ENCODE data around the gene SFT2D2. TPM values are rescaled to one million over a fixed set of nuclear protein-coding genes. Genes with fewer than 3 reads are reported as not detected.

Gene SFT2D2
- total RNA-seq, 1 donor: 75.1 TPM

GRCh38 chr1:168210312-168210711, 15.5 kb upstream of the SFT2D2 start:
- Histone ChIP-seq H3K27me3 (ENCODE audit: insufficient read depth, low read length) (no peaks in the 10 kb centered on the region), H3K9me3 (ENCODE audit: low read depth, low read length) (no peaks in the 10 kb centered on the region), H3K4me1 (ENCODE audit: insufficient read depth, low read length) (no peaks in the 10 kb centered on the region), H3K4me3 (ENCODE audit: low read length) (no peak overlapping the region)

GRCh38 chr1:168213349-168213748, 12.5 kb upstream of the SFT2D2 start:
- Histone ChIP-seq H3K9me3 (ENCODE audit: low read depth, low read length) (no peaks in the 10 kb centered on the region), H3K27me3 (ENCODE audit: insufficient read depth, low read length) (no peaks in the 10 kb centered on the region), H3K4me1 (ENCODE audit: insufficient read depth, low read length) (no peaks in the 10 kb centered on the region), H3K4me3 (ENCODE audit: low read length) (no peak overlapping the region)

GRCh38 chr1:168216171-168216570, 9.6 kb upstream of the SFT2D2 start:
- no peaks in the 10 kb centered on the region for H3K9me3 ChIP-seq (ENCODE audit: low read depth, low read length)
- no peaks in the 10 kb centered on the region for H3K27me3 ChIP-seq (ENCODE audit: insufficient read depth, low read length)
- no peaks in the 10 kb centered on the region for H3K4me1 ChIP-seq (ENCODE audit: insufficient read depth, low read length)
- H3K4me3 ChIP-seq (ENCODE audit: low read length): no peak overlapping the region

- no peak overlapping the region for H3K4me3 ChIP-seq (ENCODE audit: low read length)
- H3K4me1 ChIP-seq (ENCODE audit: insufficient read depth, low read length): no peaks in the 10 kb centered on the region
- no peaks in the 10 kb centered on the region for H3K27me3 ChIP-seq (ENCODE audit: insufficient read depth, low read length)
- H3K9me3 ChIP-seq (ENCODE audit: low read depth, low read length): no peaks in the 10 kb centered on the region
Observed at GRCh38 chr1:168217664-168218063, 8.1 kb upstream of the SFT2D2 start.

GRCh38 chr1:168218658-168219057, 7.1 kb upstream of the SFT2D2 start:
- no peaks in the 10 kb centered on the region for H3K27me3 ChIP-seq (ENCODE audit: insufficient read depth, low read length)
- H3K4me3 ChIP-seq (ENCODE audit: low read length): no peak overlapping the region

GRCh38 chr1:168220470-168220871, 5.3 kb upstream of the SFT2D2 start:
- Histone ChIP-seq H3K27me3 (ENCODE audit: insufficient read depth, low read length) (no peaks in the 10 kb centered on the region), H3K4me3 (ENCODE audit: low read length) (no peak overlapping the region), H3K9me3 (ENCODE audit: low read depth, low read length) (no peaks in the 10 kb centered on the region), H3K4me1 (ENCODE audit: insufficient read depth, low read length) (peaks cover 7% of the 10 kb centered on the region)

More at GRCh38 chr1:168218658-168219057, 7.1 kb upstream of the SFT2D2 start:
- no peaks in the 10 kb centered on the region for H3K9me3 ChIP-seq (ENCODE audit: low read depth, low read length)
- H3K4me1 ChIP-seq (ENCODE audit: insufficient read depth, low read length): no peaks in the 10 kb centered on the region

- no peaks in the 10 kb centered on the region for H3K9me3 ChIP-seq (ENCODE audit: low read depth, low read length)
- no peak overlapping the region for H3K4me3 ChIP-seq (ENCODE audit: low read length)
- no peaks in the 10 kb centered on the region for H3K27me3 ChIP-seq (ENCODE audit: insufficient read depth, low read length)
- peaks cover 8% of the 10 kb centered on the region for H3K4me1 ChIP-seq (ENCODE audit: insufficient read depth, low read length)
Observed at GRCh38 chr1:168221275-168221674, 4.5 kb upstream of the SFT2D2 start.

- Histone ChIP-seq H3K27me3 (ENCODE audit: insufficient read depth, low read length) (no peaks in the 10 kb centered on the region), H3K9me3 (ENCODE audit: low read depth, low read length) (no peaks in the 10 kb centered on the region), H3K4me1 (ENCODE audit: insufficient read depth, low read length) (peaks cover 27% of the 10 kb centered on the region), H3K4me3 (ENCODE audit: low read length) (no peak overlapping the region)
Observed at GRCh38 chr1:168223261-168223660, 2.5 kb upstream of the SFT2D2 start.

GRCh38 chr1:168223681-168224540, 1.9 kb upstream of the SFT2D2 start:
- Histone ChIP-seq H3K27me3 (ENCODE audit: insufficient read depth, low read length) (no peaks in the 10 kb centered on the region), H3K9me3 (ENCODE audit: low read depth, low read length) (no peaks in the 10 kb centered on the region), H3K4me1 (ENCODE audit: insufficient read depth, low read length) (peaks cover 33% of the 10 kb centered on the region), H3K4me3 (ENCODE audit: low read length) (no peak overlapping the region)

GRCh38 chr1:168224991-168225390, 813 bp upstream of the SFT2D2 start:
- H3K4me3 ChIP-seq (ENCODE audit: low read length): peak overlapping the region; percentile 86

GRCh38 chr1:168227620-168228019, 1.8 kb downstream of the SFT2D2 start:
- Histone ChIP-seq H3K9me3 (ENCODE audit: low read depth, low read length) (no peaks in the 10 kb centered on the region), H3K4me1 (ENCODE audit: insufficient read depth, low read length) (peaks cover 45% of the 10 kb centered on the region), H3K27me3 (ENCODE audit: insufficient read depth, low read length) (no peaks in the 10 kb centered on the region), H3K4me3 (ENCODE audit: low read length) (peak overlapping the region; percentile 86)

More at GRCh38 chr1:168224991-168225390, 813 bp upstream of the SFT2D2 start:
- peaks cover 40% of the 10 kb centered on the region for H3K4me1 ChIP-seq (ENCODE audit: insufficient read depth, low read length)
- no peaks in the 10 kb centered on the region for H3K9me3 ChIP-seq (ENCODE audit: low read depth, low read length)
- no peaks in the 10 kb centered on the region for H3K27me3 ChIP-seq (ENCODE audit: insufficient read depth, low read length)

GRCh38 chr1:168229893-168230292, 4.1 kb downstream of the SFT2D2 start:
- H3K9me3 ChIP-seq (ENCODE audit: low read depth, low read length): no peaks in the 10 kb centered on the region
- H3K27me3 ChIP-seq (ENCODE audit: insufficient read depth, low read length): no peaks in the 10 kb centered on the region
- H3K4me3 ChIP-seq (ENCODE audit: low read length): no peak overlapping the region
- H3K4me1 ChIP-seq (ENCODE audit: insufficient read depth, low read length): peaks cover 44% of the 10 kb centered on the region

- no peaks in the 10 kb centered on the region for H3K9me3 ChIP-seq (ENCODE audit: low read depth, low read length)
- no peaks in the 10 kb centered on the region for H3K27me3 ChIP-seq (ENCODE audit: insufficient read depth, low read length)
- H3K4me3 ChIP-seq (ENCODE audit: low read length): no peak overlapping the region
- peaks cover 40% of the 10 kb centered on the region for H3K4me1 ChIP-seq (ENCODE audit: insufficient read depth, low read length)
Observed at GRCh38 chr1:168230709-168231108, 4.9 kb downstream of the SFT2D2 start.

GRCh38 chr1:168234846-168235547, 9.2 kb downstream of the SFT2D2 start:
- Histone ChIP-seq H3K9me3 (ENCODE audit: low read depth, low read length) (no peaks in the 10 kb centered on the region), H3K4me3 (ENCODE audit: low read length) (no peak overlapping the region), H3K27me3 (ENCODE audit: insufficient read depth, low read length) (no peaks in the 10 kb centered on the region), H3K4me1 (ENCODE audit: insufficient read depth, low read length) (peaks cover 8% of the 10 kb centered on the region)

GRCh38 chr1:168235548-168235885, 9.7 kb downstream of the SFT2D2 start:
- H3K4me3 ChIP-seq (ENCODE audit: low read length): no peak overlapping the region
- no peaks in the 10 kb centered on the region for H3K27me3 ChIP-seq (ENCODE audit: insufficient read depth, low read length)
- no peaks in the 10 kb centered on the region for H3K9me3 ChIP-seq (ENCODE audit: low read depth, low read length)
- peaks cover 8% of the 10 kb centered on the region for H3K4me1 ChIP-seq (ENCODE audit: insufficient read depth, low read length)

All from mononuclear cell (primary cell).